Esophagus squamous epithelium (tissue), 5 donors: ENCODE data around the gene RASA4B. TPM values are rescaled to one million over a fixed set of nuclear protein-coding genes. Genes with fewer than 3 reads are reported as not detected.

ENCODE experiments used
- DNase-seq: peaks from one replicate; lab custom pipeline; 2025; lab: John Stamatoyannopoulos, UW
- H3K27ac ChIP-seq, 4 donors: fragments of 200-600 bp; sonication (generic); one replicate each; pipeline ENCODE4 v1.5.1; 2016 to 2019; ENCODE audit warnings: mild to moderate bottlenecking in 1 of 4
- H3K27me3 ChIP-seq, 4 donors: fragments of 200-600 bp; sonication (generic); 1 replicate in 3 of 4; 2 replicates in 1 of 4; pipeline versions ENCODE4 v1.5.1 to v1.6.0; 2017 to 2021; ENCODE audit warnings: antibody characterized with exemption in 1 of 4
- H3K36me3 ChIP-seq, 3 donors: fragments of 200-600 bp; sonication (generic); one replicate each; pipeline ENCODE4 v1.5.1; 2016 to 2019
- H3K4me1 ChIP-seq, 3 donors: fragments of 200-600 bp; sonication (generic); one replicate each; pipeline ENCODE4 v1.5.1; 2017 to 2019
- H3K4me3 ChIP-seq, 4 donors: fragments of 200-600 bp; sonication (generic); 1 replicate in 3 of 4; 2 replicates in 1 of 4; pipeline ENCODE4 v1.5.1; 2016 to 2019; ENCODE audit warnings: mild to moderate bottlenecking in 2 of 4, moderate library complexity in 1 of 4
- H3K9me3 ChIP-seq, 3 donors: fragments of 200-600 bp; sonication (generic); one replicate each; pipeline ENCODE4 v1.5.1; 2016 to 2019
- CTCF ChIP-seq, 6 experiments: fragments of 450-650 bp in 4 of 6; fragments of 200-600 bp in 2 of 6; sonication (generic) in 2 of 6; IDR thresholded peaks; one replicate each; pipeline ENCODE4 v1.5.1; 2016 to 2019; ENCODE audit warnings: antibody characterized with exemption in 6 of 6, mild to moderate bottlenecking in 4 of 6, moderate library complexity in 4 of 6
- POLR2A ChIP-seq, 4 donors: fragments of 450-650 bp; IDR thresholded peaks; one replicate each; pipeline ENCODE4 v1.6.1; 2017; ENCODE audit warnings: antibody characterized with exemption in 4 of 4, mild to moderate bottlenecking in 4 of 4, moderate library complexity in 3 of 4
- WGBS, 2 donors: methylation state at CpG; one replicate each; pipeline ENCODE4 v1.1.5; 2018; 5-methylcytosine and 5-hydroxymethylcytosine counted together
- intact Hi-C: fragments of 100-400 bp; cut with DNase I; formaldehyde crosslinking; loops from one replicate; pipeline ENCODE4 v1.15.0; 2022
- total RNA-seq, 4 donors: library from RNA; depleted of rRNA; stranded (reverse); fragments of >200 nt; gene quantifications; one replicate each; pipeline ENCODE4 v1.1.0, GENCODE V29; 2016
- donor health status: DM: yes; HTN: yes; CAD: no.

RASA4B gene
- total RNA-seq, 4 donors from 2014 or later, result 0.97 to 4.2 (median 1.9) TPM

- Histone ChIP-seq H3K27ac (no peak overlapping the region), H3K27me3 (no peaks in the 10 kb centered on the region), H3K4me1 (peaks cover 0 to 7% (median 6%) of the 10 kb centered on the region in 3 donors), H3K36me3 (peaks cover 0 to 34% (median 6%) of the 10 kb centered on the region in 3 donors), H3K4me3 (no peak overlapping the region), H3K9me3 (no peaks in the 10 kb centered on the region)
- 42 to 49% methylated on average over 9 to 21 of the region's 23 CpGs for WGBS, 2 donors
- no peak for TF ChIP-seq POLR2A (IDR thresholded peaks at IDR 0.05)
- TF ChIP-seq CTCF (IDR thresholded peaks at IDR 0.05), result no peak
- DNase-seq, result no peak
- intact Hi-C loops, result no loop called here
Measured at GRCh38 chr7:102451371-102452054, 66.1 kb downstream of the RASA4B start.

GRCh38 chr7:102450242-102450641, 67.3 kb downstream of the RASA4B start:
- H3K4me3 ChIP-seq, result no peak overlapping the region
- no peak for DNase-seq
- H3K27me3 ChIP-seq, result no peaks in the 10 kb centered on the region
- H3K4me1 ChIP-seq, result peaks cover 0 to 7% (median 6%) of the 10 kb centered on the region in 3 donors
- intact Hi-C loops, result no loop called here
- WGBS, 2 donors, result 59 to 63% methylated on average over 4 to 6 of the region's 6 CpGs
- H3K27ac ChIP-seq, result no peak overlapping the region
- H3K9me3 ChIP-seq, result no peaks in the 10 kb centered on the region
- no peak for TF ChIP-seq CTCF (IDR thresholded peaks at IDR 0.05)
- TF ChIP-seq POLR2A (IDR thresholded peaks at IDR 0.05), result no peak
- peaks cover 0 to 26% (median 0%) of the 10 kb centered on the region in 3 donors for H3K36me3 ChIP-seq

- Histone ChIP-seq H3K9me3 (no peaks in the 10 kb centered on the region), H3K36me3 (peaks cover 0 to 27% (median 0%) of the 10 kb centered on the region in 3 donors), H3K27ac (no peak overlapping the region), H3K27me3 (no peaks in the 10 kb centered on the region), H3K4me1 (peaks cover 0 to 7% (median 6%) of the 10 kb centered on the region in 3 donors), H3K4me3 (no peak overlapping the region)
- no peak for DNase-seq
- TF ChIP-seq POLR2A (IDR thresholded peaks at IDR 0.05), result no peak
- TF ChIP-seq CTCF (IDR thresholded peaks at IDR 0.05), result no peak
- 94 to 95% methylated on average over 10 to 15 of the region's 15 CpGs for WGBS, 2 donors
- intact Hi-C loops, result no loop called here
Measured at GRCh38 chr7:102449136-102449535, 68.4 kb downstream of the RASA4B start.

GRCh38 chr7:102447311-102447710, 70.3 kb downstream of the RASA4B start:
- WGBS, 2 donors, result 88 to 100% methylated on average over 2 to 11 of the region's 14 CpGs
- Histone ChIP-seq H3K27me3 (no peaks in the 10 kb centered on the region), H3K36me3 (peaks cover 0 to 29% (median 0%) of the 10 kb centered on the region in 3 donors), H3K9me3 (no peaks in the 10 kb centered on the region), H3K4me1 (peaks cover 0 to 7% (median 6%) of the 10 kb centered on the region in 3 donors), H3K4me3 (no peak overlapping the region), H3K27ac (no peak overlapping the region)
- intact Hi-C loops, result no loop called here
- DNase-seq, result no peak
- no peak for TF ChIP-seq CTCF (IDR thresholded peaks at IDR 0.05)
- no peak for TF ChIP-seq POLR2A (IDR thresholded peaks at IDR 0.05)

GRCh38 chr7:102446387-102447156, 71.0 kb downstream of the RASA4B start:
- TF ChIP-seq POLR2A (IDR thresholded peaks at IDR 0.05) (no peak), CTCF (IDR thresholded peaks at IDR 0.05) (no peak)
- Histone ChIP-seq H3K4me3 (no peak overlapping the region), H3K4me1 (peaks cover 0 to 4% (median 3%) of the 10 kb centered on the region in 3 donors), H3K36me3 (peaks cover 0 to 36% (median 0%) of the 10 kb centered on the region in 3 donors), H3K9me3 (no peaks in the 10 kb centered on the region), H3K27ac (no peak overlapping the region), H3K27me3 (no peaks in the 10 kb centered on the region)
- 83 to 91% methylated on average over 14 to 19 of the region's 41 CpGs for whole genome bisulfite sequencing, 2 donors
- intact Hi-C loops, result no loop called here
- no peak for DNase-seq
